GM18868 (cell line): ENCODE measurements around the gene SLC36A1.
A peak's percentile ranks its signal among the peaks of the same experiment; 100 is the strongest.
"Not testable (repeated sequence)": the region's sequence is repeated elsewhere in the genome, so short reads cannot be mapped to it uniquely, and the experiment has no call there.

ENCODE experiments used
- ATAC-seq: cut with Tn5 transposase; IDR thresholded peaks from one replicate; pipeline ENCODE4 v1.9.1; 2021; ENCODE audit warnings: mild to moderate bottlenecking, moderate library complexity; ENCODE audit not compliant: unreplicated experiment

Gene SLC36A1

DNA sequence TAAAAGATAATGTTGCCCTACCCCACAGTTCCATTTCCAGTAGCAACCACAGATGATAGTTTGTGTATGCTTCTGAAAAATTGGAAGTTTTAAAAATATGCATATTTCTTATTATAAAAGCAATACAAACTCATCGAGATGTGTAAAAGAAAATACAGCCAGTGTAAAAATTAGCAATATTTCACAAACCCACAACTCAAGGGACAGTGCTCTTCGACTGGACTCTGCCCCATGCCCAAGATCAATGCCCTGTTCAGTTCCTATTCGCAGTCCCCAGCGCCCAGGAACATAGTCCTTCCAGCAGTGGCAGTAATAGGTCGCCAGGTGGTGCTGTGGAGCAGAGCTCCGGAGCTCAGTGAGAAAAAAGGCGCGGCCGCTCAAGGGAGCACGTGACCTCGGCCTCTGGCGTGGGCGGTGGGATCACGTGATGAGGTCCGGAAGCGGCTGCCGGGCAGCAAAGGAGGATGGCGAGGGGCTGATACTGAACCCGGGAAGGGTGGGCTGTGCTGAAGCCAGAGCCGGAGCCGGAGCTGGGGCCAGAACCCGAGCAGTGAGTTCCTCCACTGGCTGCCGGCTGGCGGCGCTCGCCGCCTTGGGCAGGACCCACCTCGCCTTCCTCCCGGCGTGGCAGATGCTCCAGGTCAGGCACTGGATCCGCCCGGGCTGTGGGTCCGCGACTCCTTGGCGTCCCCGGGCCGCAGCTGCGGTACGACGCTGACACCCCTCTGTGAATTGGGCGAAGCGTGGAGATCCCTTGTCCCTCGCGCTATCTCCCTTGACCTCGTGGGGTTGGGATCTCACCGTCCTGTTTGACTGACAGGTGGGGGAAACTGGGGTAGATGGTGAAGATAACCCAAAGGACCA lies at the start of gene SLC36A1:
TSS of gene SLC36A1 (plus strand) at position 430 of the 864 bp plus-strand sequence. CDS start 11,190 bp downstream, outside the sequence.
- peak; percentile 80 for ATAC-seq

DNA sequence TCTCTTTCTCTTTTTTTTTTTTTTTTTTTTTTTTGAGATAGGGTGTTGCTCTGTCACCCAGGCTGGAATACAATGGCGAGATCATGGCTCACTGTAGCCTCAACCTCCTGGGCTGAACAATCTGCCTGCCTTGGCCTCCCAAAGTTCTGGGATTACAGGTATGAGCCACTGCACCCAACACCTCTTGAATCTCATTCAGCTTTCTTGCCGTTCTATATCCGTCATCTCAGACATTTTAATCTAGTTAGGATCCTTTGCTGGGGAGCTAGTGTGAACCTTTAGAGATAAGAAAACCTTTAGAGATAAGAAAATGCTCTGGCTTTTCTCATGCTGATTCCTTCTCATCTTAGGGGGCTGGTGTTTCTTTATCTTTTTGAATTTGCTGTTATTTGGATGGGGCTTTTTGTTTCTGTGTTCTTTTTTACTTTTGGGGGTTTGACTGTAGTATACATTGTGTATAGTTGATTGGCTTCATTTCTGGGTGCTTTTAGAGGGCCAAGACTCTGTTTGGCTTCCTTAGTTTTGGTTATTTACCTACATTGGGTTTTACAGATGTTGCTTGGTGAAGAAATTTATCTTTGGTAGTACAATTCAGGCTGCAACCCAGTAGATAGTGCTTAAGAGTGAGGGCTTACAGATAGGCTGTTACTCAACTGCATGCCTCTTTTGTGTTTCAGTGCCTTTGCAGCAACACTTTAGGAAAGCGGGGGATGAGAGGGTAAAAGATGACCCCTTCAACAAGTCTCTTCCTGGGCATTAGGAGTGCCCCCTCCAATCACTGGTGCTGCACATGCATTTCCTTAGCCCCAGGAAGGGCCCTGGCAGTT lies 41.9 kb upstream of the SLC36A1 start:
- no peak for ATAC-seq

DNA sequence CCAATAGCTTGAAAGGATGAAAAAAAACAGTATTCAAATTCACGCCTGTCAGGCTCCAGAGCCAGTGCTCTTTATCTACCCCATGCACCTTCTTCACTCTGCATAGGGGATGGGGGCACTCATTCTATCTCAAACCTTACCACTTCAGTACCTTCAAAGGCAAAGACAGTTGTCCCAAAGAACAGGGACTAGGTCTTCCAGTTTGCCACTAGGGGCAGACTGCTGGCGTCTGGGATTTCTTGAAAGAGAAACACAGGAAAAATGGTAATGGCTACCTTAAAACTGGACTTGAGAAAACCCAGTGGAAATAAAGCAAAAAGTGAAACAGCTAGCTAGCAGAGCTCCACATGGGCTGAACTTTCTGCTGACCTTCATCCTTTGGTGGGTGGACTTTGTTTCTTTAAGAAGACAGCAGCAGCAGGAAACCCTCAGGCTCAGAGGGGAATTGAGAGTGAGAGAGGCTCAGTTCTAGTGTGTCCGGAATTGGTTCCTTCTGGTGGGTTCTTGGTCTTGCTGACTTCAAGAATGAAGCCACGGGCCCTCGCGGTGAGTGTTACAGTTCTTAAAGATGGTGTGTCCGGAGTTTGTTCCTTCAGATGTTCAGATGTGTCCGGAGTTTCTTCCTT lies 41.0 kb upstream of the SLC36A1 start:
- ATAC-seq, result peak; percentile 46

DNA sequence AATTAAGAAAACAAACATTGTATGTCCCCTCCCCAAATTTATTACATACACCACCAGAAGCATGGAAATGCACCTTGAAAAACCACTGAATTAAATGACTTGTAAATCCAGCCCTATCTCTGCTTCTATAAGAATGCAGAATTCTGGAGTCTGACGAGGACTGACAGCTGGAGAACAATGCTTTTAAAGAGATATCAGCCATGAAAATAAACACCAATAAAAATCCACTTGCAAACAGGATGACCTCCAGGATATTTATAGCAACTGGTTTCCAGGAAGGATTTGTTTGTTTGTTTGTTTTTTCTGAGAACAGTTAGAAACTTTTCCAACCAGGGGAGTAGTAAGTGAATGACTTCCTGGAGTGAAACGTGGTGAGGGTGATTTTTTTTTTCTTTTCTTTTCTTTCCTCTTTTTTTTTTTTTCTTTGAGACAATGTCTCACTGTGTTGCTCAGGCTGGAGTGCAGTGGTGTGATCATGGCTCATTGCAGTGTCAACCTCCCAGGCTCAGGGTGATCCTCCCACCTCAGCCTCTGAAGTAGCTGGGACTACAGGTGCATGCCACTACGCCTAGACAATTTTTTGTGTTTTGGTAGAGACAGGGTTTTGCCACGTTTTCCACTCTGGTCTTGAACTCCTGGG lies 38.7 kb upstream of the SLC36A1 start:
- no peak for ATAC-seq

DNA sequence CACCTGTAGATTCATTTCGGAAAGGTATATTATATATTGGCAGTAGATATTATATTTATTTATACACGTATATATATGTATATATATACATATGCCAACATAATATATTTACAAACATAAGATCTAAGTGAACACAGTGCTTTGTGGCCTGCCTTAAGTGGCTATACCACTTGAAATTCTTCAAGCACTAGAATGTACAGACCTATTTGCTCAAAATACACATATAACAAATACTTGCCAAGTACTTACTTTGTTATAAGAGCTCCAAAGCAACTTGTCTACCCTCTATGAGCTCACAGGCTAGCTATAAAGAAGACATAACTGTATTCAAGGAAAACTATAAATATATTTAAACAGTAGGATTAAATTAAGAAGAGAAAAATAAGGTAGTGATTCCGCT lies 33.6 kb upstream of the SLC36A1 start:
- ATAC-seq, result no peak

DNA sequence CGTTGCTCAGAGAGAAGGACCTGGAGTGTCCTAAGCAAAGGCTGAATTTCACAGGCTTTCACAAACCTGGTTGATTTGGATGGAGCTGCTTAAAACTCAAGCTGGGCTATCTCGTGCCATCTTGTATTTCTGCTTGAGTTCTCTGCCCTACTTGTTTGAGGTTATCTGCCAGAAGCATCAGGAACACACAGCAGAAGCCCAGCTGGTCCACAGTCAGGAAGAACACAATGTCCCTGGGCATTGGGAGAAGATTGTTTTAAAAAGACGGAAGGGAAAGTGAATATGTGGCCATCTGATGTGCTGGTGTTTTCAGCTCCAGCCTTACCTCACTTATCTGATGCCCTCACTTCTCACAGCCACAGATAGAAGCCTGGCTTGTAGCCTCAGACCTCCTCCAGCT lies 32.9 kb upstream of the SLC36A1 start:
- no peak for ATAC-seq

DNA sequence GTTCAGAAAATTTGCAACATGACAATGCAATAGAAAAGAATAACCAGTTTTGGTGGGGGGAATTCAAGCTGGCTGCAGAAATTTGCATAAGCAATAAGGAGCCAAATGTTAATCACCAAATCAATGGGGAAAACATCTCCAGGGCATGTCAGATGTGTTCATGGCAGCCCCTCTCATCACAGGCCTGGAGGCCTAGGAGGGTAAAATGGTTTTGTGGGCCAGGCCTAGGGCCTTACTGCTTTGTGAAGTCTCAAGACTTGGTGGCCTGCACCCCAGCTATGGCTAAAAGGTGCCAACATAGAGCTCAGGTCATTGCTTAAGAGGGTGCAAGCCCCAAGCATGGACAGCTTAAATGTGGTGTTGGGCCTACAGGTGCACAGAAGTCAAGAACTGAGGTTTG lies 29.7 kb upstream of the SLC36A1 start:
- no peak for ATAC-seq

DNA sequence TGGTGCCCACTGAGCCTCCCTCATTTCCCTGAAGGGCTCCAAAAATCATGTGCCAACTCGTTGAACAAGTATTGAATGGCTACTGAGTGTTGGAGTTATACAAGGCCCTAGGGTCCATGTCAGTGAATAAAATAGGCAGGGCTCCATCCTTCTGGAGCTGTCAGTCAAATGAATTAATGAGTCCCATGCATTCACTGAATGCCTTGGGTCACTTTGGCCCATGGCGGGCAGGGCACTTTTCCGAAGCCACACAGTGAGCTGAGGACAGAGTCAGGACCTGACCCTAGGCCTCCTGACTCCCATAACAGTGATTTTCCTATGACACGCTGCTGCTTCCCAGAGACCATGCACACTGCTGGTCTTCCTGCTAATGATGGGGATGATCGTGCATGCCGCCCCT lies 27.3 kb upstream of the SLC36A1 start:
- ATAC-seq, result no peak

DNA sequence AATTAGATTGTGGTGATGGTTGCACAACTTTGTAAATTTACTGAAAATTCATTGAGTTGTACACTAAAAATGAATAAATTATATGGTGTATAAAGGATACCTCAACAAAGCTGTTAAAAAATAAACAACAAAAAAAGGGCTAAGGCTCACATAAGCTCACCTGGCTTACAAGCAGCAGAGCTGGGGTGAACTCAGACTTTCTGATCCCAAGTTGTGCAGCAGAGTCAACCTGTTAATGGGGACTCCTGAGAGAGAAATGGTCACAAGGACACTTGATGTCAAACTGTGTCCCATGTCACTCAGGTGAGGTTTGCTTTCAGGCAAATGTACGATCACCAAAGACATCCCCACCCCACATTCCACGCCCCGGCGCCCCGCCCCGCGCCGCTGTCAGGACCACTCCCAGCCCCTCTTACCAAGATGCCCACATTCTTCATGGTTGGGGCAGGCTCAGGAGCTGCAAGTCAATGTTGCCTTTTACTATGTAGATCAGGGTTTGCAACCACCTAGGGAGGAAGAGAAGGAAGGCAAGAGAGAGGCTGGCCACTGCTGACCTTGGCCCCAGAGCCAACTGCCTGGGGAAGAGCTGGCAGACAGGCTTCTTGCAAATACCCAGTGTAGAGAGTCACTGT lies 22.4 kb upstream of the SLC36A1 start:
- no peak for ATAC-seq

DNA sequence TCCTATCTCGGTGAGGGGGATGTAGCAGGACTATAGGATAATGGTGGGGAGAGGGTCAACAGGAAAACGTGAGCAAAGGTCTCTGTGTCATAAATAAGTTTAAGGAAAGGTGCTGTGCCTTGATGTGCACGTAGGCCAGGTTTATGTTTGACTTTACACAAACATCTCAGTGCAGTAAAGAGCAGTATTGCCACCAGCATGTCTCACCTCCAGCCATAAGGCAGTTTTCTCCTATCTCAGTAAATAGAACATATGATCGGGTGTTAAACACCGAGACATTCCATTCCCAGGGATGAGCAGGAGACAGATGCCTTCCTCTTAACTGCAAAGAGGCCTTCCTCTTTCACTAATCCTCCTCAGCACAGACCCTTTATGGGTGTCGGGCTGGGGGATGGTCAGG lies 21.1 kb upstream of the SLC36A1 start:
- ATAC-seq, result not testable (repeated sequence)

DNA sequence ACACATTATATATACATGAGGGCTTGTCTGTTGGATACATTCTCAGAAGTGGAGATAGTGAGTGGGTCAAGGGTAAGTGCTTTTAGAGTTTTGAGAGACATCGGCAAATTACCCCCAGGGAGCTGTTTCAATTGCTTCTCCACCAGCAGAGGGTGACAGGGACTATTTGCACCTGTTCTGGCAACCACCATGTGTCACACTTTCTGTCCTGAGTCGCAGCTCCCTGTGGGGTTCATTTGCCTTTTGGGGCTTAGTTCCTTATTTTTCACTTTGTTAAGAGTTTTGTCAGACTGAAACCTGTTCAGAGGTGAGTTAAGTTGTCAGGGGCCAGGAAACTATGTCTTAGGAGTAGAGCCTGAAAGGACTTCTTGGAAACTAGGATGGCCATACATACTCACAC lies 20.1 kb upstream of the SLC36A1 start:
- ATAC-seq, result peak; percentile 99

DNA sequence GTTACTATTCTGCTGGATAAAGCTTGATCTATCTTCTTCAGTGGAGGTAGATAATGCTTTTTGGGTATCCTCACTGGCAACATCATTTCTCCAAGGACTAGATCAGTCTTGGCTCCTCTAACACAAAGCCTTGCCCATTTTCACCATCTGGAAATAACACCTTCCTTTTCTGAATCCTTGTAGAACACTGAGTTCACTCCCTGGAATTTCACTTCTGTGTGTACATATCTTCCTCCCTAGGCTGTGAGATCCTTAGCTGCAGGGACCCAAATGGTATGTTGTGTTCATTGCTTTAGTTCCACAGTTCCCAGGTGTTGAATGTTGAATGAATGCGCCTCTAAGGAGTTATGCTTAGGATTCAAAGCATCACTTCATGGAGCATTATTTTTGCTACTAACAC lies 16.7 kb upstream of the SLC36A1 start:
- ATAC-seq, result no peak

DNA sequence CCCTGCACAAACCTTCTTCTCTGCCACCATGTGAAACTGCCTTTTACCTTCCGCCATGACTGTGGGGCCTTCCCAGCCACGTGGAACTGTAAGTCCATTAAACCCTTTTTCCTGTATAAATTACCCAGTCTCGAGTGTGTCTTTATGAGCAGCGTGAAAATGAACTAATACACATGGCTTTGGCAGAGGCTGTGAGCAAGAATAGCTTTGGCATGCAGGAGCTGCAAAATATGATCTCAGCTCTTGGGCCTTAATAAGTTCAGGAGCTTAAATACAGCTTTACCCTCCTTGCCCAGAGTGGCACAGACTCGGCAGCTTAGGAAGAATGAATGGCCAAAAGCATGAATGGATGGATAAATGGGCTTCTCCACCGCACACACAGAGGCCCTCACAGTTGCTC lies 15.7 kb upstream of the SLC36A1 start:
- no peak for ATAC-seq

DNA sequence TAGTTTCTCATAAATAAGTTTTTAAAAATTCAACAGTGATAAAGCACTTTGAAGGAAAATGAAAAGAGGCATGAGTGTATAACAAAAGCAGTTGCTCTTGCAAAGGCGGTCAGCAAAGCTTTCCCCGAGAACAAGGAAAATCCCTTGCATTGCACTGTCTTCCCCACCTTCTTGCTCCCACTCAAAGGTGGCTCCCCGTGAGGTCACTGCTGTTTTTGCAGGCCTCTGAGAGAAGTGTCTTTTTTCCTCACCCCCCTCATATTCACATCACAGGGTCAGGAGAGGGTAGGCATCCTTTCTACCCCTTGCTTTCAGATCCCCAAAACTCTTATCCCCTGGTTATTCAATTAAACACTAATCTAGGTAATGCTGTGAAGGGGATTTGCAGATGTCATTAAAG lies 15.2 kb upstream of the SLC36A1 start:
- ATAC-seq, result no peak

DNA sequence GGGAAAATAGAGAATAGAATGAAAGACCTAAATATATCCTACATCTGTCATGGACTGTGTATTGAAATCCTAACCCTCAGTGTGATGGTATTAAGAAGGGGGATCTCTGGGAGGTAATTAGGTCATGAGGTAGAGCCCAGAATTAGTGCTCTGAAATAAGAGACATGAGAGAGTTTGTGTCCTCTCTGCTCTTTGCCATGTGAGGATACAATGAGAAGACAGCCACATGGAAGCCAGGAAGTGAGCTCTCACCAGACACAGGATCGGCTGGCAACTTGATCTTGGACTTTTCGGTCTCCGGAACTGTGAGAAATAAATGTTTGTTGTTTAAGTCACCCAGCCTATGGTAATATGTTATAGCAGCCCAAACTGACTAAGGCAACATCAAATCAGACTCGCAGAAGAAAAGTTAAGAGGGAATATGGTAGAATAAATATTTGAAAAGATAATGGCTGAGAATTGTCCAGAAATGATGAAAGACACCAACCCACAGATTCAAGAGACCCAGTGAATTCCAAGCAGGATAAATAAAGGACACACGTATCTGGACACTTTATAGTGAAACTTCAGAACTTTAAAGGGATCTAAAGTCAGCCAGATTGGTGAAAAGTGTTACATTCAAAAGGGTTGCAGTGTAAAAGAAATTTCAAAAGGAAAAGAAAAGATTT lies 12.7 kb upstream of the SLC36A1 start:
- no peak for ATAC-seq

DNA sequence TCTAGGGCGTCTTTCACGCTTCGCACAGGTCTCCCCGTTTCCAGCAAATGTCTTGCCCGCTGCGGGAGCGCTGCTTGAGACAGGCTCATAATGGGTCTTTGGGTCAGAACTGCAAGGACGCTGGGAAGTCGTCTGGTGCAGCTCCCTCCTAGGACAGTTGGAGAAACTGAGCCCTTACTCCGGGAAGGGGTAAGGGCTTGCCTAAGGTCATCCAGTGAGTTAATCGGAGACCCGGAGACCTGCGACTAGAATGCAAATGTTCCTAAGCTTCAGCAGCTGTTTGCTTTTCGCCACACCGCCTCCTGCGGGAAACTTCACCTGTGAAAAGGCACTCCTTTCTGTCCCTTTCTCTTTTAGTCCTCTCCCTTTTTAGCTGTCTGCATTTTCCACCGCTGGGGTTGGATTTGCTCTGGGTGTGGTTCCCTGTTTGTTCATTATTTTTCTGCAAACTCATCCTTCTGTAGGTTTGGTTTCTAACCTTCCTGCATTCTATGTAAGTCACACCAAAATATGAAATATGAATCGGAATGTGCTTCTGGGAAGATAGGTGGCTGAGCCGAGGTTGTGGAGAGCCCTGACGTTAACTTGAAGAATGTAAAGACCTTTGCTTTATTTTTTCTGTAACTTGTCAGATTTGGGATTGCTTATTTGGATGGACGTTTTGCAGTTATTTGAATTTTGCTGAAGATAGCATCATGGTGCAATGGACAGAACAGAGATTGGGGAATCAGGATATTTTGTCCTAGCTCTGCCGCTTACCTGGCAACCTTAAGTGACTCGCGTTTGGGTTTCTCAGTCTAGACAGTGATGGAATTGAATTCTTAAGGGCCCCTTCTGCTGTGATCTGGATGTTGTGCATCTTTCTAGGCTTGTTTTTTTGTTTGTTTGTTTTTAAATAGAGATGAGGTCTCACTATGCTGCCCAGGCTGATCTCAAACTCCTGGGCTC lies 909 bp downstream of the SLC36A1 start:
- ATAC-seq, result no peak

DNA sequence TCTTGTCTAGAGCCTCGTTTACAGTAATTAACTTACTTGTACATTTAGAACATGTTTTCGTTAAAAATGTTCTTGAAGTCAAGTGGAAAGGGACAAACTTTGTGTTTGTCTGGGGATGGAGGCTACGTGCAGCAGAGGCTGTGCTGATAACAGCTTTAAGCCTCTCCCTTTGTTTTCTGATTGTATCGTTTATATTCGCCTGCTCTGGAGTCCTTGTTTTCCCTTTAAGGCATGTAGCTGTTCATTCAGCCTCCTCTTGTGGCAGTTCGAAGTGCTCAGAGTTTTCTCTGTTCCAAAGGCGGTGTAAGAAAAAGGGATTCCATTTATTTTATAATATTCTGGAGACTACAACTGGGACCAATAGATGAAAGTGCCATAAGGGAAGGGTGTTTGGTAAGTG lies 1.9 kb downstream of the SLC36A1 start:
- no peak for ATAC-seq

DNA sequence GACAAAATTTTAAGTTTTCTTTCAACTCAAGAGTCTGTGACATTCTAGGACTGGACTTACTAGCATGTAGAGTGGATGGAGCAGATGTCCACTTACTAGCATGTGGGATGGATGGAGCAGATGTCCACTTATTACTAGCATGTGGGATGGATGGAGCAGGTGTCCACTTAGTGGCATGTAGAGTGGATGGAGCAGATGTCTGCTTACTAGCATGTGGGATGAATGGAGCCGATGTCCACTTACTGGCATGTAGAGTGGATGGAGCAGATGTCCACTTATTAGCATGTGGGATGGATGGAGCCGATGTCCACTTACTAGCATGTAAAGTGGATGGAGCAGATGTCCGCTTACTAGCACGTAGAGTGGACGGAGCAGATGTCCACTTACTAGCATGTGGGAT lies 2.4 kb downstream of the SLC36A1 start:
- no peak for ATAC-seq

DNA sequence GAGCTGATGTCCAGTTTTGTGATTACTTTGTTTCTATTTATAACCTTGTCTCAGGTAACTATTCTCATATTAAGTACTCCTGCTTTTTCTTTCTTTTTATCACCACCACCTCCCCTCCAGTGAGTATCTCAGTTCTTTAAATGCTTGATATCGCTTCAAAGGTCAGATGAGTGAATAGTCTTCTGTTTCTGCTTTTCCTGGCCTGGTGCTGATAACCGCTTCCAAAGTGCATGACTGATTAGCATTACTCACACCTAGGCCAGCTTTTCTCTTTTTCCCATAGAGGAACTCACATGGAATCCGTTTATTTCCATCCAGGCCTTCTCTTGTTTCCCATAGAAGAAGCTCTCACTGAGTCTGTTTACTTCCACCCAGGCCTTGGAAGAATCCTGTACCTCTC lies 3.2 kb downstream of the SLC36A1 start:
- no peak for ATAC-seq
